ENCODE measurements around the gene CHMP4B. TPM values are rescaled to one million over a fixed set of nuclear protein-coding genes. Genes with fewer than 3 reads are reported as not detected.

Gene CHMP4B
- total RNA-seq, 4 donors from 2014 or later = 90.8 to 116 (median 100) TPM

DNA sequence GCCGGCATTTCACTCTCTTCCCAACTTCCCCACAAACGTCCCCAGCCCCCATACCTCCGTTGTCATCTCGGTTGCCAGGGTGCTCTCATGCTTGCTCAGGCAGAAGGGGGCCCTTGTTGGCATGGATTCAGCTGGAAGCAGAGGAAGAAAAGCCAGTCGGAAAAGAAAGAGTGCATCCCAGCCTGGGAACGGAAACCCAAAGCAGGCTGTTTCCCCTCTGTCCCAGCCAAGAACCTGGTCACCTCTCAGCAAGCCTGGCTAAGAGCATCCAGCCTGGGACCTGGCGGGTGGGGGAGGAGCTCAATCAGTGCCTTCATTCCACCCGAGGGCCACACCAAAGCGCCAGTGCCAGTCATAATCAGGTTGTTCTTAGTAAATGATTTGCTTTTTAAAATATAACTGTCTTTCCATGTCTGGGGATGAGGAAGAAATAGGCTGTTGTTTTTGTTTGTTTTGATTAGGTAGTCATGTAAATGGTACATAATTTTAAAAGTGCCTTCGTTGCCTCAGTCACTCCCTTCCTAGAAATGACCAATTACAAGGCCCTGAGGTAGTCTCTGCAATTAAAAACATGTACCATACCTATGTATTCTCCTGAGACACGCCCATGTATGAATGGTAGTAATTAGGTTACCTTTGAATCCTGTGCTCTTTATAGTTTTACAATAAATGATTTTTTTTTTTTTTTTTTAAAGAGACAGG is 21.1 kb downstream of the CHMP4B start:
- Histone ChIP-seq H3K27ac (replicated peaks in 1 of 4) (peak overlapping the region in 3 of 4 donors; percentile 18 to 70 (median 51)), H3K36me3 (peaks cover 0 to 3% (median 0%) of the 10 kb centered on the region in 4 donors), H3K9me3 (no peaks in the 10 kb centered on the region), H3K4me1 (peaks cover 83 to 95% (median 90%) of the 10 kb centered on the region in 4 donors), H3K4me3 (no peak overlapping the region), H3K27me3 (no peaks in the 10 kb centered on the region)
- WGBS = 33% methylated on average over 9 of the region's 11 CpGs
- TF ChIP-seq, protein P1, sequence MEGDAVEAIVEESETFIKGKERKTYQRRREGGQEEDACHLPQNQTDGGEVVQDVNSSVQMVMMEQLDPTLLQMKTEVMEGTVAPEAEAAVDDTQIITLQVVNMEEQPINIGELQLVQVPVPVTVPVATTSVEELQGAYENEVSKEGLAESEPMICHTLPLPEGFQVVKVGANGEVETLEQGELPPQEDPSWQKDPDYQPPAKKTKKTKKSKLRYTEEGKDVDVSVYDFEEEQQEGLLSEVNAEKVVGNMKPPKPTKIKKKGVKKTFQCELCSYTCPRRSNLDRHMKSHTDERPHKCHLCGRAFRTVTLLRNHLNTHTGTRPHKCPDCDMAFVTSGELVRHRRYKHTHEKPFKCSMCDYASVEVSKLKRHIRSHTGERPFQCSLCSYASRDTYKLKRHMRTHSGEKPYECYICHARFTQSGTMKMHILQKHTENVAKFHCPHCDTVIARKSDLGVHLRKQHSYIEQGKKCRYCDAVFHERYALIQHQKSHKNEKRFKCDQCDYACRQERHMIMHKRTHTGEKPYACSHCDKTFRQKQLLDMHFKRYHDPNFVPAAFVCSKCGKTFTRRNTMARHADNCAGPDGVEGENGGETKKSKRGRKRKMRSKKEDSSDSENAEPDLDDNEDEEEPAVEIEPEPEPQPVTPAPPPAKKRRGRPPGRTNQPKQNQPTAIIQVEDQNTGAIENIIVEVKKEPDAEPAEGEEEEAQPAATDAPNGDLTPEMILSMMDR (IDR thresholded peaks at IDR 0.05) = no peak
- DNase-seq (ENCODE audit: extremely low spot score) = no peak
- intact Hi-C loops (cut with DNase I) = no loop called here

DNA sequence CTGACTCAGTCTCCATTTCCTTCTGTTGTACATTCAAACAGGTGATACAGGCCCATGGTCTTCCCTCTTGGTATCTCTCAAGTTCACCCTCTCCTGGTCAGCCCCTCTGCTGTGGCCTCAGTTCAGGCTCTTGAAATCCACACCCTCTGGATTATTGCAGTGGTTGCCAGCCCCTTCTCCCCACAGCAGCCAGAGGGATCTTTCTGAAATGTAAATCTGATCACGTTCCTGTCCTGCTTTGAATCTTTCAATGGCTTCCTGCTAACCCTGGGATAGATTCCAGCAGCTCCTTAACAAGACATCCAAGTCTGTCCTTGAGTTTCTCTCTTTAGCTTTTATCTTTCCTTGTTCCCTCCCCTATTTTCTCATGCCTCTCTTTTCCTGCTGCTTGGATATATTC is 22.2 kb downstream of the CHMP4B start:
- intact Hi-C loops (cut with DNase I) = no loop called here
- WGBS = 20% methylated on average over 1 of the region's 1 CpG
- TF ChIP-seq POLR2AphosphoS5 (IDR thresholded peaks at IDR 0.05) (no peak), POLR2A (IDR thresholded peaks at IDR 0.05; ENCODE audit: low read depth) (no peak), EP300 (IDR thresholded peaks at IDR 0.05) (no peak)
- TF ChIP-seq, protein P1 (IDR thresholded peaks at IDR 0.05) = no peak

DNA sequence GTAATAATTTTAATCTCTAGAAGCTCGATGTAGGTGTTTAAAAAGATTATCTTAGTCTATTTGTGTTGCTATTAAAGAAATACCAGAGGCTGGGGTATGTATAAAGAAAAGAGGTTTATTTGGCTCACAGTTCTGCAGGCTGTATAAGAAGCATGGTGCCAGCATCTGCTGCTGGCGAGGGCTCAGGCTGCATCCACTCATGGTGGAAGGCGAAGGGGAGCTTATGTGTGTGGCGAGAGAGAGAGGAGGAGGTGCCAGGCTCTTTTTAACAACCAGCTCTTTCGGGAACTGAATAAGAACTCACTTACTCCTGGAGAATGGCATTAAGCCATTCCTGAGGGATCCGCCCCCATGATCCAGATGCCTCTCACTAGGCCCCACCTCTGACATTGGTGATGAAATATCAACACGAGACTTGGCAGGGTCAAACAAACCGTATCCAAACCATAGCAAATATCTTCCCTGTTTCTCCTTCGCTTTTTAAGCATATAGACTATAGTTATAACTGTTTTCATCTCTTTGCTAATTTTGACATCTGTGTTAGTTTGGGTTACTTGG is 24.5 kb downstream of the CHMP4B start:
- H3K9me3 ChIP-seq = no peaks in the 10 kb centered on the region
- peaks cover 83 to 95% (median 90%) of the 10 kb centered on the region in 4 donors for H3K4me1 ChIP-seq
- peak in 1 of 2 donors; percentile 20 for TF ChIP-seq POLR2AphosphoS5 (IDR thresholded peaks at IDR 0.05)
- TF ChIP-seq EP300 (IDR thresholded peaks at IDR 0.05) = no peak
- H3K36me3 ChIP-seq = peaks cover 0 to 3% (median 0%) of the 10 kb centered on the region in 4 donors
- H3K27ac ChIP-seq (replicated peaks in 1 of 4) = no peak overlapping the region
- no peak overlapping the region for H3K4me3 ChIP-seq
- DNase-seq (ENCODE audit: extremely low spot score) = no peak
- H3K27me3 ChIP-seq = no peaks in the 10 kb centered on the region
- intact Hi-C loops (cut with DNase I) = no loop called here
- 77% methylated on average over 9 of the region's 9 CpGs for whole genome bisulfite sequencing

More for the DNA sequence above, 22.2 kb downstream of the CHMP4B start:
- peaks cover 83 to 95% (median 90%) of the 10 kb centered on the region in 4 donors for H3K4me1 ChIP-seq
- peak overlapping the region in 1 of 4 donors; percentile 14 for H3K27ac ChIP-seq (replicated peaks in 1 of 4)
- H3K27me3 ChIP-seq = no peaks in the 10 kb centered on the region
- H3K4me3 ChIP-seq = no peak overlapping the region
- H3K9me3 ChIP-seq = no peaks in the 10 kb centered on the region
- DNase-seq (ENCODE audit: extremely low spot score) = no peak
- peaks cover 0 to 3% (median 0%) of the 10 kb centered on the region in 4 donors for H3K36me3 ChIP-seq

DNA sequence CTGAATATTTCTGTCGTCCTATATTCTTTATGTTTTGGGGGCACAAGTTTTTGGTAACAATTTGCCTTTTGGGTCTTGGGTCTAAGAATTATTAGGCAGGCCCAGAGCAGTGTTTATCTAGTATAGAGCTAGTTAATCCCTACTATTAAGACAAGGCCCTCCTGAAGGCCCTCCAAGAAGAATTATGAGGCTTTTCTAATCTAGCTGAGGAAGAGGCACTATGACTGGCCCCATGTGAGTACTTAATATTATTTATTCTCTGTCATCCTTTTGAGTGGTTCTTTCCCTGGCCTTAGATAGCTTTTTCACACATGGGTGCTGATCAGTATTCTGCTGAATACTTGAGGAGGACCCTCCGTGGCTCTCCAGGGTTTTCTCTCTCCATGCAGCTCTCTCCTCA is 25.1 kb downstream of the CHMP4B start:
- WGBS = 68% methylated on average over 2 of the region's 2 CpGs
- Histone ChIP-seq H3K4me3 (no peak overlapping the region), H3K9me3 (no peaks in the 10 kb centered on the region), H3K36me3 (peaks cover 0 to 3% (median 0%) of the 10 kb centered on the region in 4 donors), H3K27ac (replicated peaks in 1 of 4) (no peak overlapping the region), H3K4me1 (peaks cover 83 to 95% (median 90%) of the 10 kb centered on the region in 4 donors), H3K27me3 (no peaks in the 10 kb centered on the region)
- no peak for TF ChIP-seq POLR2AphosphoS5 (IDR thresholded peaks at IDR 0.05)
- TF ChIP-seq, protein P1 (IDR thresholded peaks at IDR 0.05) = no peak
- no peak for TF ChIP-seq POLR2A (IDR thresholded peaks at IDR 0.05; ENCODE audit: low read depth)
- TF ChIP-seq EP300 (IDR thresholded peaks at IDR 0.05) = no peak
- DNase-seq (ENCODE audit: extremely low spot score) = no peak
- intact Hi-C loops (cut with DNase I) = no loop called here

DNA sequence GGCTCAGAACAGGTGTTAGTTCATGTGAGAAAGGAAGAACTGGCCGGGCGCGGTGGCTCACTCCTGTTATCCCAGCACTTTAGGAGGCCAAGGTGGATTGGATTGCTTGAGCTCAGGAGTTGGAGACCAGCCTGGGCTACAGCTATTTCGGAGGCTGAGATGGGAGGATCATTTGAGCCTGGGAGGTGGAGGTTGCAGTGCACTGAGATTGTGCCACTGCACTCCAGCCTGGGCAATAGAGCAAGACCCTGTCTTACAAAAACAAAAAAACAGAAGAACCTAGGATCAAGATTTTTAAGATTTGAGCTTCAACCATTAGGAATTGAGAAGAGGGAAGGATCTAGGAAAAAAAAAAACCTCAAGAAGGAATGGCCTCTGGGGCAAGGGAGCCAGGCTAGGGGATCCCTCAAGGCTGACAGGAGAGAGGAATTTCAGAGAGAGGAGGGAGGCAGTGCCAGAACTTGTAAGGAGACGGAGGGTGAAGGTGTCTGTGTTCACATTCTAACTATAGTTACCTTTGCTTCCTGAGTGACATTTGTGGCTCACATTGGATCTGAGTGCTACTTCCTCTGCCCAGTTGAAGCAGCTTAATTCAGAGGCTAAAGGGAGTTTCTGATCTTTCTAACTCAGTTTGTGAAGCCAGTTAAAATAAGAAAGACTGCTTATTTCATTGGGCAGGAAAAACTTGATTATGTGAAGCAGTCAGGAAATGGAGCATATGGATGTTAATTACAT is 26.1 kb downstream of the CHMP4B start:
- Histone ChIP-seq H3K9me3 (no peaks in the 10 kb centered on the region), H3K27me3 (no peaks in the 10 kb centered on the region), H3K27ac (replicated peaks in 1 of 4) (no peak overlapping the region), H3K4me3 (no peak overlapping the region), H3K36me3 (peaks cover 0 to 3% (median 0%) of the 10 kb centered on the region in 4 donors), H3K4me1 (peaks cover 83 to 95% (median 90%) of the 10 kb centered on the region in 4 donors)
- WGBS = 86% methylated on average over 5 of the region's 5 CpGs
- intact Hi-C loops (cut with DNase I) = no loop called here
- DNase-seq (ENCODE audit: extremely low spot score) = no peak
- TF ChIP-seq POLR2AphosphoS5 (IDR thresholded peaks at IDR 0.05) = no peak
- no peak for TF ChIP-seq POLR2A (IDR thresholded peaks at IDR 0.05; ENCODE audit: low read depth)
- TF ChIP-seq EP300 (IDR thresholded peaks at IDR 0.05) = no peak
- TF ChIP-seq, protein P1 (IDR thresholded peaks at IDR 0.05) = no peak

All from esophagus muscularis mucosa (tissue), 4 donors.